ENCODE measurements around the gene FAM43A. TPM values are rescaled to one million over a fixed set of nuclear protein-coding genes. Genes with fewer than 3 reads are reported as not detected.

The FAM43A gene
- total RNA-seq, 1 donor from 2014 or later = 1.7 TPM

DNA sequence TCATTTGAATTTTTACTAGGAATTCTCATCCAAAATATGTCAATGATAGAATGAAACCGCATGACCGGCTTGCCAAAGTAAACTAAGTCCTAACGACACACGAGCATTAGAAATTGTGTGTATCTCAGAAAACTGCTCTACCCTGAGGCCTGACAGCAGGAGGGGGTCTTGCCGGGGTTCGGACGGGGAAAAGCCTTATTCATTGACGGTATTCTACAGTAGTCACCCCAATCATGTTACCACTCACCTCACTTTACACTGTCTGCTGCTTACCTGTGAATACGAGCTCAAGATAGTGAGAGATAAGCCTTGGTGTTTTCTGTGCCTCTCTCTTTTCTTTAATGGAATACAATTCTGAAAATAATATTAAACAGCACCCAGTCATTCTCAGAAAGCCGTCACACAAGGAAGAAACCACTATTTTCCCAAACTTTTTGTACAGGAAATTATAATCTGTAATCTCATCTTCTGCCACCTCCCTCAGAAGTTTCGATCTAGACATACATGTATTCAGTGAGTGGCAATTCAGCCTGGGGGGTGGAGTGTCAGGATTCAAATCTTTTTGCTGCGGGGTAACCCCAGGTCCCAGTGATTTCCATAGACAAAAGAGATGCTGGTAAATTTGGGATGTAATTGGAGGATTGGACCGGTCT, 492 bp upstream of the FAM43A start:
- Histone ChIP-seq H3K27me3 (ENCODE audit: control insufficient read depth, insufficient read depth, low read length) (peaks cover 9% of the 10 kb centered on the region), H3K36me3 (ENCODE audit: control insufficient read depth, insufficient read depth, low read length) (no peaks in the 10 kb centered on the region), H3K4me3 (ENCODE audit: low read depth, low read length) (peak overlapping the region; percentile 53)
- TF ChIP-seq CTCF (IDR thresholded peaks at IDR 0.05; ENCODE audit: insufficient read depth, low read length, poor library complexity, severe bottlenecking) = no peak
- DNase-seq (ENCODE audit: low read depth) = no peak

DNA sequence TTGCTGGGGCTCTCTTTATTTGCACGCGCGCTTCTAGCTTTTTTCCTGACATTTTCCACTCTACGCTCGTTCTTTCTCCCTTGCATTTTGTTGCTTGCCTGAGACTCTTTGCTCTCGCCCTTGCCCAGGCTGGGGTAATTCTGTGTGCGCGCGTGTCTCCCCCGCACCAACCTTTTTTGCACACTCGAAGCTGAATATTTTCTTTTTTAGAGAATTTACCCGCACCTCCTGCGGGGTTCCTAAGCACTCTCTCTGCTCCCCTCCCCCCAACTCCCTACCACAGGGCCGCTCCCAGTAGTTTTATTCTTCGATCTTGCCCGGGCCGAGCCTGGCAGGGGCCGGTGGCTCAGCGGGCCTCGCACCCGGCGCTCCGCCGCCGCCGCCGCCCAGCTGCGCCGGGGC, 732 bp downstream of the FAM43A start:
- H3K27me3 ChIP-seq (ENCODE audit: control insufficient read depth, insufficient read depth, low read length) = peaks cover 9% of the 10 kb centered on the region
- no peak for TF ChIP-seq CTCF (IDR thresholded peaks at IDR 0.05; ENCODE audit: insufficient read depth, low read length, poor library complexity, severe bottlenecking)
- no peaks in the 10 kb centered on the region for H3K36me3 ChIP-seq (ENCODE audit: control insufficient read depth, insufficient read depth, low read length)
- peak overlapping the region; percentile 53 for H3K4me3 ChIP-seq (ENCODE audit: low read depth, low read length)
- DNase-seq (ENCODE audit: low read depth) = no peak

GRCh38 chr3:194686816-194687637, 1.3 kb downstream of the FAM43A start:
- no peak for TF ChIP-seq CTCF (IDR thresholded peaks at IDR 0.05; ENCODE audit: insufficient read depth, low read length, poor library complexity, severe bottlenecking)
- no peaks in the 10 kb centered on the region for H3K36me3 ChIP-seq (ENCODE audit: control insufficient read depth, insufficient read depth, low read length)
- H3K4me3 ChIP-seq (ENCODE audit: low read depth, low read length) = peak overlapping the region; percentile 53
- peaks cover 9% of the 10 kb centered on the region for H3K27me3 ChIP-seq (ENCODE audit: control insufficient read depth, insufficient read depth, low read length)
- no peak for DNase-seq (ENCODE audit: low read depth)

- TF ChIP-seq CTCF (IDR thresholded peaks at IDR 0.05; ENCODE audit: insufficient read depth, low read length, poor library complexity, severe bottlenecking) = peak; percentile 24
- Histone ChIP-seq H3K4me3 (ENCODE audit: low read depth, low read length) (peak overlapping the region; percentile 53), H3K36me3 (ENCODE audit: control insufficient read depth, insufficient read depth, low read length) (no peaks in the 10 kb centered on the region), H3K27me3 (ENCODE audit: control insufficient read depth, insufficient read depth, low read length) (peaks cover 9% of the 10 kb centered on the region)
- DNase-seq (ENCODE audit: low read depth) = no peak
These were observed 2.0 kb downstream of the FAM43A start for GRCh38 chr3:194687638-194688199.

GRCh38 chr3:194688200-194688740, 2.6 kb downstream of the FAM43A start:
- Histone ChIP-seq H3K27me3 (ENCODE audit: control insufficient read depth, insufficient read depth, low read length) (peaks cover 9% of the 10 kb centered on the region), H3K36me3 (ENCODE audit: control insufficient read depth, insufficient read depth, low read length) (no peaks in the 10 kb centered on the region), H3K4me3 (ENCODE audit: low read depth, low read length) (peak overlapping the region; percentile 53)
- DNase-seq (ENCODE audit: low read depth) = no peak
- TF ChIP-seq CTCF (IDR thresholded peaks at IDR 0.05; ENCODE audit: insufficient read depth, low read length, poor library complexity, severe bottlenecking) = no peak
